Measurements from ENCODE around the gene TRAK2. TPM values are rescaled to one million over a fixed set of nuclear protein-coding genes. Genes with fewer than 3 reads are reported as not detected.

Gene TRAK2
- total and polyA plus RNA-seq, 9 of the 15 experiments (the other 6 are each of a cell fraction or from before 2014, with no cell fraction given), result 3.4 to 10.4 (median 7.3) TPM

- TF ChIP-seq TEAD4 (IDR thresholded peaks at IDR 0.05; ENCODE audit: low read length), result peak; percentile 46; the same call in 1 of the 2 replicates
- no peak for TF ChIP-seq TEAD4 (CRISPR knock-in tag; IDR thresholded peaks at IDR 0.05; ENCODE audit: borderline replicate concordance)
- peak; percentile 64; the same call in 1 of the 2 replicates for TF ChIP-seq ZNF644 (tag; IDR thresholded peaks at IDR 0.05; ENCODE audit: low read depth)
- no peak for TF ChIP-seq ZBTB11 (CRISPR knock-in tag; IDR thresholded peaks at IDR 0.05)
- no peak for TF ChIP-seq SMAD3 (CRISPR knock-in tag; conservative IDR thresholded peaks at IDR 0.05)
- TF ChIP-seq CTBP1 (IDR thresholded peaks at IDR 0.05; ENCODE audit: borderline replicate concordance), result no peak
These were observed 45.1 kb downstream of the TRAK2 start (continued) for GRCh38 chr2:201406077-201406662.

Data from K562 (cell line).